Stomach (tissue), 9 donors: ENCODE results near the gene SLC45A2. TPM values are rescaled to one million over a fixed set of nuclear protein-coding genes. Genes with fewer than 3 reads are reported as not detected.

Source experiments
- DNase-seq, 2 donors: peaks; one replicate each; pipeline versions ENCODE4 v3.0.0 to v3.0.0-alpha.2; 2013 to 2019
- H3K27ac ChIP-seq, 5 donors: fragments of 200-600 bp in 4 of 5; sonication (generic) in 4 of 5; one replicate each; pipeline ENCODE4 v1.5.1; 2013 to 2019; ENCODE audit warnings: mild to moderate bottlenecking in 1 of 5, moderate library complexity in 1 of 5
- H3K27me3 ChIP-seq, 3 donors: fragments of 200-600 bp; sonication (generic); one replicate each; pipeline ENCODE4 v1.5.1; 2017 to 2019; ENCODE audit warnings: mixed run types in 1 of 3
- H3K36me3 ChIP-seq, 4 donors: fragments of 200-600 bp; sonication (generic); 1 replicate in 3 of 4; 2 replicates in 1 of 4; pipeline ENCODE4 v1.5.1; 2016 to 2019
- H3K4me1 ChIP-seq, 4 donors: fragments of 200-600 bp; sonication (generic); one replicate each; pipeline ENCODE4 v1.5.1; 2016 to 2019
- H3K4me3 ChIP-seq, 4 donors: fragments of 200-600 bp; sonication (generic) in 3 of 4; one replicate each; pipeline ENCODE4 v1.5.1; 2016 to 2019; ENCODE audit warnings: mild to moderate bottlenecking in 1 of 4
- H3K9me3 ChIP-seq, 4 donors: fragments of 200-600 bp; sonication (generic); one replicate each; pipeline ENCODE4 v1.5.1; 2016 to 2019
- CTCF ChIP-seq, 7 experiments: fragments of 450-650 bp in 4 of 7; fragments of 200-600 bp in 3 of 7; sonication (generic) in 3 of 7; IDR thresholded peaks; one replicate each; pipeline ENCODE4 v1.5.1; 2016 to 2019; ENCODE audit warnings: antibody characterized with exemption in 7 of 7, control low read depth in 2 of 7, mild to moderate bottlenecking in 1 of 7
- EP300 ChIP-seq: sonication (generic); formaldehyde crosslinking; IDR thresholded peaks from one replicate; pipeline ENCODE4 v1.6.1; 2017; ENCODE audit warnings: antibody characterized with exemption
- POLR2A ChIP-seq, 4 donors: fragments of 450-650 bp; IDR thresholded peaks; one replicate each; pipeline ENCODE4 v1.6.1; 2016; ENCODE audit warnings: antibody characterized with exemption in 4 of 4, control low read depth in 2 of 4, mild to moderate bottlenecking in 1 of 4, moderate library complexity in 1 of 4
- POLR2AphosphoS5 ChIP-seq, 3 donors: sonication (generic); formaldehyde crosslinking; IDR thresholded peaks; one replicate each; pipeline ENCODE4 v1.6.1; 2016; ENCODE audit warnings: antibody characterized with exemption in 3 of 3
- WGBS, 5 donors: extraction: QIAGEN DNeasy Blood & Tissue Kit in 3 of 5; methylation state at CpG; one replicate each; pipeline versions ENCODE4 v1.1.5 to v1.1.7; 2013 to 2018; 5-methylcytosine and 5-hydroxymethylcytosine counted together
- intact Hi-C: fragments of 100-400 bp; cut with DNase I; formaldehyde crosslinking; loops from one replicate; pipeline ENCODE4 v1.15.1; 2023; ENCODE audit warnings: low total_unique reads
- polyA plus RNA-seq, 3 donors: library from polyadenylated mRNA; stranded (reverse); fragments of 200-250 nt; gene quantifications; one replicate each; pipeline ENCODE4 v1.2.3, GENCODE V29; 2013
- total RNA-seq, 5 donors: library from RNA; depleted of rRNA; stranded (reverse); fragments of >200 nt; gene quantifications; one replicate each; pipeline versions ENCODE4 v1.1.0 to v1.2.3, GENCODE V29; 2014 to 2016
- donor health status: healthy with polysubstance abuse.
- donor health status: Bipolar disorder and iron deficiency.
- donor health status: healthy.

Gene SLC45A2
- total and polyA plus RNA-seq, 8 donors, result 0.19 to 0.46 (median 0.20) TPM; not detected in 5

- H3K27me3 ChIP-seq, result peaks cover 13 to 83% (median 39%) of the 10 kb centered on the region in 3 donors
- no peak overlapping the region for H3K4me3 ChIP-seq
- DNase-seq, result no peak
- intact Hi-C loops, result no loop called here
- H3K9me3 ChIP-seq, result no peaks in the 10 kb centered on the region
- TF ChIP-seq CTCF (IDR thresholded peaks at IDR 0.05), result no peak
- no peak for TF ChIP-seq POLR2AphosphoS5 (IDR thresholded peaks at IDR 0.05)
- TF ChIP-seq POLR2A (IDR thresholded peaks at IDR 0.05), result no peak
- TF ChIP-seq EP300, result no peak
- no peak overlapping the region for H3K27ac ChIP-seq
- H3K4me1 ChIP-seq, result peaks cover 12 to 26% (median 21%) of the 10 kb centered on the region in 4 donors
- 15 to 30% (median 25%) methylated on average over 15 of the region's 15 CpGs for WGBS, 5 donors
- no peaks in the 10 kb centered on the region for H3K36me3 ChIP-seq
Measured at GRCh38 chr5:33938881-33939280, 45.6 kb downstream of the SLC45A2 start.

GRCh38 chr5:33938507-33938796 lies 46.0 kb downstream of the SLC45A2 start:
- H3K9me3 ChIP-seq, result no peaks in the 10 kb centered on the region
- intact Hi-C loops, result no loop called here
- H3K27ac ChIP-seq, result no peak overlapping the region
- no peak for TF ChIP-seq EP300
- TF ChIP-seq CTCF (IDR thresholded peaks at IDR 0.05), result no peak
- no peak for TF ChIP-seq POLR2A (IDR thresholded peaks at IDR 0.05)
- TF ChIP-seq POLR2AphosphoS5 (IDR thresholded peaks at IDR 0.05), result no peak
- no peaks in the 10 kb centered on the region for H3K36me3 ChIP-seq
- H3K27me3 ChIP-seq, result peaks cover 13 to 83% (median 39%) of the 10 kb centered on the region in 3 donors
- peaks cover 12 to 26% (median 21%) of the 10 kb centered on the region in 4 donors for H3K4me1 ChIP-seq
- 19 to 60% (median 24%) methylated on average over 14 of the region's 14 CpGs for WGBS, 5 donors
- no peak overlapping the region for H3K4me3 ChIP-seq
- no peak for DNase-seq

GRCh38 chr5:33937707-33938506 lies 46.6 kb downstream of the SLC45A2 start:
- Histone ChIP-seq H3K9me3 (no peaks in the 10 kb centered on the region), H3K27ac (no peak overlapping the region), H3K27me3 (peaks cover 13 to 79% (median 39%) of the 10 kb centered on the region in 3 donors), H3K4me3 (no peak overlapping the region), H3K36me3 (no peaks in the 10 kb centered on the region), H3K4me1 (peaks cover 12 to 26% (median 21%) of the 10 kb centered on the region in 4 donors)
- DNase-seq, result no peak
- WGBS, 5 donors, result 19 to 35% (median 29%) methylated on average over 34 to 54 of the region's 54 CpGs
- TF ChIP-seq POLR2A (IDR thresholded peaks at IDR 0.05), result no peak
- TF ChIP-seq POLR2AphosphoS5 (IDR thresholded peaks at IDR 0.05), result no peak
- intact Hi-C loops, result no loop called here

- TF ChIP-seq POLR2A (IDR thresholded peaks at IDR 0.05) (no peak), POLR2AphosphoS5 (IDR thresholded peaks at IDR 0.05) (no peak), EP300 (no peak)
- H3K27me3 ChIP-seq, result peaks cover 13 to 71% (median 39%) of the 10 kb centered on the region in 3 donors
- WGBS, 5 donors, result 38 to 64% (median 44%) methylated on average over 32 to 54 of the region's 54 CpGs
- H3K4me3 ChIP-seq, result peak overlapping the region in 2 of 4 donors; percentile 31 to 38
- no peaks in the 10 kb centered on the region for H3K9me3 ChIP-seq
- H3K4me1 ChIP-seq, result peaks cover 12 to 26% (median 21%) of the 10 kb centered on the region in 4 donors
- H3K27ac ChIP-seq, result no peak overlapping the region
- no peaks in the 10 kb centered on the region for H3K36me3 ChIP-seq
- intact Hi-C loops, result no loop called here
- DNase-seq, result no peak
Measured at GRCh38 chr5:33937017-33937706, 47.3 kb downstream of the SLC45A2 start.

- intact Hi-C loops, result no loop called here
- H3K27ac ChIP-seq, result no peak within 1 kb of the TSS
- H3K27me3 ChIP-seq, result peaks cover 13 to 65% (median 39%) of the 10 kb centered on the region in 3 donors
- H3K9me3 ChIP-seq, result no peaks in the 10 kb centered on the region
- peaks cover 12 to 26% (median 21%) of the 10 kb centered on the region in 4 donors for H3K4me1 ChIP-seq
- WGBS, 5 donors, result 11 to 18% (median 13%) methylated on average over 24 to 45 of the region's 45 CpGs
- H3K4me3 ChIP-seq, result peak within 1 kb of the TSS; percentile 24 to 38 (median 28)
- no peaks in the 10 kb centered on the region for H3K36me3 ChIP-seq
- TF ChIP-seq POLR2A (IDR thresholded peaks at IDR 0.05), result no peak
- no peak for TF ChIP-seq CTCF (IDR thresholded peaks at IDR 0.05)
- TF ChIP-seq POLR2AphosphoS5 (IDR thresholded peaks at IDR 0.05), result no peak
- no peak for TF ChIP-seq EP300
- DNase-seq, result peak in 1 of 2 donors; percentile 37
Measured at GRCh38 chr5:33936381-33937016, 48.0 kb downstream of the SLC45A2 start, which contains the start of gene RXFP3. Gene RXFP3 (plus strand): TSS chr5:33936386. CDS start chr5:33936741, 355 bp downstream.
